LoVo (cell line): ENCODE measurements around the gene KIF6.

ENCODE experiments used
- DNase-seq: peaks from one replicate; pipeline ENCODE4 v3.0.0-alpha.2; 2016; ENCODE audit warnings: low spot score

The KIF6 gene

GRCh38 chr6:39594285-39594684 is 130.9 kb downstream of the KIF6 start:
- DNase-seq: no peak

GRCh38 chr6:39593646-39594045 is 131.6 kb downstream of the KIF6 start:
- DNase-seq: no peak

GRCh38 chr6:39590871-39591393 is 134.3 kb downstream of the KIF6 start:
- no peak for DNase-seq

GRCh38 chr6:39587080-39587479 is 138.1 kb downstream of the KIF6 start:
- DNase-seq: no peak

GRCh38 chr6:39585641-39586040 is 139.6 kb downstream of the KIF6 start:
- DNase-seq: no peak

- no peak for DNase-seq
These were observed 147.6 kb downstream of the KIF6 start for GRCh38 chr6:39577446-39578165.

- DNase-seq: no peak
These were observed 148.5 kb downstream of the KIF6 start for GRCh38 chr6:39576556-39577303.

- no peak for DNase-seq
These were observed 150.2 kb downstream of the KIF6 start for GRCh38 chr6:39574991-39575390.

GRCh38 chr6:39573541-39573940 is 151.7 kb downstream of the KIF6 start:
- DNase-seq: no peak

GRCh38 chr6:39572661-39573340 is 152.4 kb downstream of the KIF6 start:
- DNase-seq: no peak

- no peak for DNase-seq
These were observed 156.3 kb downstream of the KIF6 start for GRCh38 chr6:39568896-39569295.

GRCh38 chr6:39567091-39567490 is 158.1 kb downstream of the KIF6 start:
- DNase-seq: no peak

- no peak for DNase-seq
These were observed 158.8 kb downstream of the KIF6 start for GRCh38 chr6:39566456-39566855.

GRCh38 chr6:39565956-39566355 is 159.3 kb downstream of the KIF6 start:
- DNase-seq: no peak

- DNase-seq: no peak
These were observed 161.5 kb downstream of the KIF6 start for GRCh38 chr6:39563566-39564311.

- DNase-seq: no peak
These were observed 163.5 kb downstream of the KIF6 start for GRCh38 chr6:39561536-39562266.

- DNase-seq: no peak
These were observed 164.3 kb downstream of the KIF6 start for GRCh38 chr6:39560915-39561314.

GRCh38 chr6:39558591-39559190 is 166.5 kb downstream of the KIF6 start:
- no peak for DNase-seq

GRCh38 chr6:39558079-39558478 is 167.1 kb downstream of the KIF6 start:
- no peak for DNase-seq

- no peak for DNase-seq
These were observed 170.1 kb downstream of the KIF6 start for GRCh38 chr6:39555136-39555535.
